ENCODE data around the gene SCNN1B.

- TF ChIP-seq CTCF (conservative IDR thresholded peaks at IDR 0.05) = no peak
- TF ChIP-seq ZFX (IDR thresholded peaks at IDR 0.05) = no peak
These were observed 9.1 kb upstream of the SCNN1B start for GRCh38 chr16:23293016-23293415.

Measured in C4-2B (cell line).